H1 (cell line): ENCODE results near the gene NDEL1. TPM values are rescaled to one million over a fixed set of nuclear protein-coding genes. Genes with fewer than 3 reads are reported as not detected.

Source experiments
- CBX5 ChIP-seq: fragments of 300-800, 300-1000 bp; sonication (generic); IDR thresholded peaks from 2 replicates; pipeline ENCODE4 v1.7.1; 2016; ENCODE audit warnings: antibody characterized with exemption, low read length, low read depth
- CBX8 ChIP-seq: fragments of 300-800, 300-1000 bp; sonication (generic); IDR thresholded peaks from 2 replicates; pipeline ENCODE4 v1.7.1; 2016; ENCODE audit warnings: low read depth, low read length, borderline replicate concordance
- CHD7 ChIP-seq: fragments of 300-600 bp; sonication (generic); IDR thresholded peaks from 2 replicates; pipeline ENCODE4 v1.7.1; 2012; ENCODE audit warnings: low read length, moderate library complexity, mild to moderate bottlenecking, inconsistent platforms; ENCODE audit not compliant: insufficient replicate concordance
- EP300 ChIP-seq, 2 experiments: IDR thresholded peaks; 1 replicate in 1 of 2; 2 replicates in 1 of 2; pipeline ENCODE4 v1.6.1; 2011 to 2012; ENCODE audit warnings: low read depth in 2 of 2, low read length in 2 of 2, mild to moderate bottlenecking in 2 of 2, borderline replicate concordance in 1 of 2, inconsistent platforms in 1 of 2, moderate library complexity in 1 of 2
- POU5F1 ChIP-seq: IDR thresholded peaks from 2 replicates; pipeline ENCODE4 v1.6.1; 2011; ENCODE audit warnings: low read depth, mild to moderate bottlenecking, low read length, moderate library complexity
- RNF2 ChIP-seq: fragments of 200-900, 300-1000 bp; sonication (generic); IDR thresholded peaks from 2 replicates; pipeline ENCODE4 v1.7.1; 2016; ENCODE audit warnings: borderline replicate concordance, low read depth, mild to moderate bottlenecking, antibody characterized with exemption, low read length; ENCODE audit not compliant: poor library complexity, severe bottlenecking; ENCODE audit errors: missing control alignments
- SIN3A ChIP-seq, 2 experiments: IDR thresholded peaks in 1 of 2; conservative IDR thresholded peaks in 1 of 2; 2 replicates each; pipeline ENCODE4 v1.6.1; 2011 to 2012; ENCODE audit warnings: low read length in 2 of 2, improper control_type of control experiment in 1 of 2, low read depth in 1 of 2, mild to moderate bottlenecking in 1 of 2
- YY1 ChIP-seq: IDR thresholded peaks from 2 replicates; pipeline ENCODE4 v1.6.1; 2011; ENCODE audit warnings: low read depth, mild to moderate bottlenecking, low read length
- polyA plus RNA-seq, 7 experiments: library from polyadenylated mRNA; depleted of rRNA in 3 of 7; stranded (reverse) in 5 of 7; unstranded in 2 of 7; fragments of >200 nt in 5 of 7; fragments of 200-250 nt in 2 of 7; gene quantifications; 1 replicate in 5 of 7; 2 replicates in 1 of 7; 4 replicates in 1 of 7; pipeline versions ENCODE4 v1.2.1 to v1.2.3, GENCODE V29; 2011 to 2013; ENCODE audit warnings: missing spikeins in 2 of 7, mixed read lengths in 2 of 7
- total RNA-seq: library from RNA; stranded (reverse); fragmentation: NEBNext Ultra II Directional; extraction: Animal tissue kit (Norgen Biotek cat#: 25700); gene quantifications from 2 replicates; pipeline ENCODE4 v1.2.1, GENCODE V29; 2021

The NDEL1 gene
- total and polyA plus RNA-seq, 2 of the 8 experiments (the other 6 are each of a cell fraction or from before 2014, with no cell fraction given), result 31.1 to 32.9 TPM

GRCh38 chr17:8489841-8490240 lies 54.2 kb downstream of the NDEL1 start (continued):
- TF ChIP-seq CBX5 (no peak), EP300 (IDR thresholded peaks at IDR 0.05; ENCODE audit: borderline replicate concordance in 1 of 2, low read depth in 2 of 2, low read length in 2 of 2) (no peak), SIN3A (conservative IDR thresholded peaks at IDR 0.05 in 1 of 2, IDR thresholded peaks at IDR 0.05 in 1 of 2; ENCODE audit: low read depth in 1 of 2, low read length in 2 of 2) (no peak), POU5F1 (no peak), CBX8 (no peak), RNF2 (no peak), CHD7 (no peak), YY1 (no peak)
- TF ChIP-seq, all 59 proteins: peak for 0
